Liver (tissue), 9 donors: ENCODE measurements around the gene ACOT9. TPM values are rescaled to one million over a fixed set of nuclear protein-coding genes. Genes with fewer than 3 reads are reported as not detected.

Experiments
- DNase-seq: peaks from one replicate; pipeline ENCODE4 v3.0.0-alpha.2; 2017; ENCODE audit warnings: low spot score
- H3K27ac ChIP-seq, 2 donors: one replicate each; pipeline ENCODE4 v1.7.0; 2013; ENCODE audit warnings: inconsistent platforms in 2 of 2, low read length in 2 of 2, control low read depth in 1 of 2, low read depth in 1 of 2, mild to moderate bottlenecking in 1 of 2
- H3K27me3 ChIP-seq, 4 donors: one replicate each; pipeline versions ENCODE4 v1.6.1 to v1.7.0; 2013; ENCODE audit warnings: low read length in 3 of 4, inconsistent platforms in 1 of 4, mild to moderate bottlenecking in 1 of 4, moderate library complexity in 1 of 4; ENCODE audit not compliant: control insufficient read depth in 4 of 4, insufficient read depth in 4 of 4
- H3K36me3 ChIP-seq, 4 donors: one replicate each; pipeline versions ENCODE4 v1.6.1 to v1.7.0; 2013; ENCODE audit warnings: low read length in 3 of 4, mild to moderate bottlenecking in 3 of 4, low read depth in 1 of 4, moderate library complexity in 1 of 4; ENCODE audit not compliant: control insufficient read depth in 4 of 4, insufficient read depth in 3 of 4
- H3K4me1 ChIP-seq, 4 donors: one replicate each; pipeline versions ENCODE4 v1.6.1 to v1.7.0; 2013; ENCODE audit warnings: low read length in 3 of 4, mild to moderate bottlenecking in 3 of 4, moderate library complexity in 1 of 4; ENCODE audit not compliant: control insufficient read depth in 4 of 4, insufficient read depth in 4 of 4
- H3K4me3 ChIP-seq, 3 donors: one replicate each; pipeline versions ENCODE4 v1.6.1 to v1.7.0; 2013; ENCODE audit warnings: low read length in 3 of 3, control low read depth in 1 of 3, low read depth in 1 of 3, mild to moderate bottlenecking in 1 of 3
- H3K9ac ChIP-seq, 2 donors: one replicate each; pipeline ENCODE4 v1.7.0; 2013; ENCODE audit warnings: low read length in 2 of 2, mild to moderate bottlenecking in 2 of 2, moderate library complexity in 2 of 2, control low read depth in 1 of 2, low read depth in 1 of 2
- H3K9me3 ChIP-seq, 4 donors: one replicate each; pipeline versions ENCODE4 v1.6.1 to v1.7.0; 2013; ENCODE audit warnings: low read length in 3 of 4; ENCODE audit not compliant: control insufficient read depth in 4 of 4
- ATF3 ChIP-seq: IDR thresholded peaks from 2 replicates; pipeline ENCODE4 v1.6.1; 2016; ENCODE audit warnings: antibody characterized with exemption
- CTCF ChIP-seq: fragments of 150-350 bp; IDR thresholded peaks from 2 replicates; pipeline ENCODE4 v1.5.1; 2017; ENCODE audit warnings: improper control_type of control experiment, low read depth, low read length; ENCODE audit not compliant: missing input control
- FOXA1 ChIP-seq: IDR thresholded peaks from 2 replicates; pipeline ENCODE4 v1.6.1; 2016; ENCODE audit warnings: antibody characterized with exemption
- FOXA2 ChIP-seq: IDR thresholded peaks from 2 replicates; pipeline ENCODE4 v1.6.1; 2016; ENCODE audit warnings: antibody characterized with exemption
- HNF4A ChIP-seq, 2 donors: conservative IDR thresholded peaks; 2 replicates each; pipeline ENCODE4 v1.6.1; 2016; ENCODE audit warnings: antibody characterized with exemption in 2 of 2, mild to moderate bottlenecking in 2 of 2
- HNF4G ChIP-seq: IDR thresholded peaks from 2 replicates; pipeline ENCODE4 v1.6.1; 2016; ENCODE audit warnings: antibody characterized with exemption
- JUND ChIP-seq, 2 donors: IDR thresholded peaks; 2 replicates each; pipeline ENCODE4 v1.6.1; 2016; ENCODE audit warnings: antibody characterized with exemption in 2 of 2
- NR2F2 ChIP-seq: IDR thresholded peaks from 2 replicates; pipeline ENCODE4 v1.6.1; 2016; ENCODE audit warnings: antibody characterized with exemption
- RAD21 ChIP-seq, 2 donors: IDR thresholded peaks; 2 replicates each; pipeline ENCODE4 v1.6.1; 2016; ENCODE audit warnings: antibody characterized with exemption in 2 of 2, mild to moderate bottlenecking in 2 of 2
- REST ChIP-seq: IDR thresholded peaks from 2 replicates; pipeline ENCODE4 v1.6.1; 2016; ENCODE audit warnings: antibody characterized with exemption, mild to moderate bottlenecking
- SP1 ChIP-seq: IDR thresholded peaks from 2 replicates; pipeline ENCODE4 v1.6.1; 2018; ENCODE audit warnings: antibody characterized with exemption, mild to moderate bottlenecking
- TAF1 ChIP-seq: conservative IDR thresholded peaks from 2 replicates; pipeline ENCODE4 v1.6.1; 2016; ENCODE audit warnings: antibody characterized with exemption, mild to moderate bottlenecking
- YY1 ChIP-seq: IDR thresholded peaks from 2 replicates; pipeline ENCODE4 v1.6.1; 2016; ENCODE audit warnings: antibody characterized with exemption, mild to moderate bottlenecking
- ZBTB33 ChIP-seq: IDR thresholded peaks from 2 replicates; pipeline ENCODE4 v1.6.1; 2016; ENCODE audit warnings: antibody characterized with exemption
- WGBS: extraction: QIAGEN DNeasy Blood & Tissue Kit; methylation state at CpG from one replicate; pipeline ENCODE4 v1.1.7; 2013; 5-methylcytosine and 5-hydroxymethylcytosine counted together
- polyA plus RNA-seq, 2 donors: library from polyadenylated mRNA; stranded (reverse) in 1 of 2; unstranded in 1 of 2; fragments of 200-250 nt in 1 of 2; fragments of >200 nt in 1 of 2; fragmentation: Nextera tagmentation in 1 of 2; extraction: Ambion mirVana in 1 of 2; gene quantifications; one replicate each; pipeline versions ENCODE4 v1.2.1 to v1.2.3, GENCODE V29; 2013 to 2015
- total RNA-seq, 2 donors: library from RNA; depleted of rRNA; stranded (reverse); fragments of >200 nt; gene quantifications; one replicate each; pipeline ENCODE4 v1.2.3, GENCODE V29; 2014
- donor health status: healthy.
- donor health status: healthy.
- donor health status: healthy.
- donor health status: healthy.
- donor health status: healthy.

ACOT9 gene
- total and polyA plus RNA-seq, 4 donors: 9.3 to 16.3 (median 11.6) TPM

- no peak for TF ChIP-seq CTCF
- no peak for TF ChIP-seq HNF4G
Measured at GRCh38 chrX:23737413-23737812, 5.7 kb downstream of the ACOT9 start (continued).

GRCh38 chrX:23736030-23736429, 7.0 kb downstream of the ACOT9 start:
- no peak overlapping the region for H3K9ac ChIP-seq
- WGBS: 36% methylated on average over 3 of the region's 3 CpGs
- DNase-seq: no peak
- no peaks in the 10 kb centered on the region for H3K4me1 ChIP-seq
- no peaks in the 10 kb centered on the region for H3K27me3 ChIP-seq
- H3K27ac ChIP-seq: no peak overlapping the region
- H3K36me3 ChIP-seq: peaks cover 0 to 5% (median 0%) of the 10 kb centered on the region in 4 donors
- no peak overlapping the region for H3K4me3 ChIP-seq
- TF ChIP-seq RAD21 (IDR thresholded peaks at IDR 0.05) (no peak), NR2F2 (no peak), REST (no peak), YY1 (no peak), SP1 (no peak), ATF3 (no peak), TAF1 (no peak), FOXA1 (no peak), HNF4A (conservative IDR thresholded peaks at IDR 0.05) (no peak), CTCF (no peak)
- no peaks in the 10 kb centered on the region for H3K9me3 ChIP-seq

GRCh38 chrX:23732704-23733103, 10.4 kb downstream of the ACOT9 start:
- Histone ChIP-seq H3K27ac (no peak overlapping the region), H3K9ac (no peak overlapping the region)

More at GRCh38 chrX:23732704-23733103, 10.4 kb downstream of the ACOT9 start:
- H3K27me3 ChIP-seq: no peaks in the 10 kb centered on the region
- H3K4me1 ChIP-seq: no peaks in the 10 kb centered on the region
- H3K9me3 ChIP-seq: no peaks in the 10 kb centered on the region
- no peak for DNase-seq
- WGBS: 81% methylated on average over 5 of the region's 5 CpGs
- H3K36me3 ChIP-seq: peaks cover 0 to 7% (median 4%) of the 10 kb centered on the region in 4 donors
- TF ChIP-seq HNF4G: no peak
- TF ChIP-seq ZBTB33: no peak
- TF ChIP-seq ATF3: no peak
- no peak for TF ChIP-seq JUND (IDR thresholded peaks at IDR 0.05)
- TF ChIP-seq RAD21 (IDR thresholded peaks at IDR 0.05): no peak
- TF ChIP-seq YY1: no peak
- TF ChIP-seq FOXA1: no peak
- TF ChIP-seq FOXA2: no peak
- no peak for TF ChIP-seq TAF1
- H3K4me3 ChIP-seq: no peak overlapping the region
